Stimulated activated CD8-positive, alpha-beta memory T cell treated with anti-CD3 and anti-CD28 coated beads, Interleukin-4, amount 100 ng/mL, for 1 hour (primary cell): ENCODE data around the gene NPSR1.
"Not testable (repeated sequence)": the region's sequence is repeated elsewhere in the genome, so short reads cannot be mapped to it uniquely, and the experiment has no call there.

Source experiments
- DNase-seq, 2 donors: peaks; one replicate each; pipeline ENCODE4 v3.0.0-alpha.2; 2020; ENCODE audit warnings: low read depth in 2 of 2, low spot score in 1 of 2

Gene NPSR1

GRCh38 chr7:34657632-34658268 is at the start of gene NPSR1:
NPSR1 (plus strand) TSS chr7:34658218; CDS start chr7:34658413, 195 bp downstream.
- no peak for DNase-seq

GRCh38 chr7:34612661-34613060 is 45.4 kb upstream of the NPSR1 start:
- DNase-seq, result no peak

- no peak for DNase-seq
These were observed 37.6 kb upstream of the NPSR1 start for GRCh38 chr7:34620425-34620824.

- no peak for DNase-seq
These were observed 35.8 kb upstream of the NPSR1 start for GRCh38 chr7:34622182-34622581.

- no peak for DNase-seq
These were observed 35.2 kb upstream of the NPSR1 start for GRCh38 chr7:34622771-34623250.

- DNase-seq, result not testable (repeated sequence)
These were observed 29.4 kb upstream of the NPSR1 start for GRCh38 chr7:34628618-34629017.

GRCh38 chr7:34652809-34653208 is 5.2 kb upstream of the NPSR1 start:
- no peak for DNase-seq

- DNase-seq, result no peak
These were observed 4.2 kb upstream of the NPSR1 start for GRCh38 chr7:34653787-34654186.

- no peak for DNase-seq
These were observed 2.6 kb upstream of the NPSR1 start for GRCh38 chr7:34655384-34655783.

- DNase-seq, result no peak
These were observed 2.0 kb upstream of the NPSR1 start for GRCh38 chr7:34656041-34656440.

GRCh38 chr7:34659472-34660075 is 1.6 kb downstream of the NPSR1 start:
- no peak for DNase-seq

GRCh38 chr7:34662058-34662708 is 4.2 kb downstream of the NPSR1 start:
- DNase-seq, result no peak

GRCh38 chr7:34664755-34665154 is 6.7 kb downstream of the NPSR1 start:
- DNase-seq, result no peak

- DNase-seq, result no peak
These were observed 14.4 kb downstream of the NPSR1 start for GRCh38 chr7:34672430-34672829.

- DNase-seq, result no peak
These were observed 15.0 kb downstream of the NPSR1 start for GRCh38 chr7:34673066-34673465.

- no peak for DNase-seq
These were observed 17.8 kb downstream of the NPSR1 start for GRCh38 chr7:34675749-34676374.

- DNase-seq, result no peak
These were observed 19.5 kb downstream of the NPSR1 start for GRCh38 chr7:34677491-34677890.

GRCh38 chr7:34687529-34687928 is 29.5 kb downstream of the NPSR1 start:
- DNase-seq, result no peak

GRCh38 chr7:34696415-34696814 is 38.4 kb downstream of the NPSR1 start:
- no peak for DNase-seq

- no peak for DNase-seq
These were observed 51.8 kb downstream of the NPSR1 start for GRCh38 chr7:34709771-34710170.

GRCh38 chr7:34718867-34719266 is 60.8 kb downstream of the NPSR1 start:
- no peak for DNase-seq

- DNase-seq, result no peak
These were observed 61.6 kb downstream of the NPSR1 start for GRCh38 chr7:34719636-34720035.
